ENCODE measurements around the gene CHPF2. TPM values are rescaled to one million over a fixed set of nuclear protein-coding genes. Genes with fewer than 3 reads are reported as not detected.

The CHPF2 gene
- total and polyA plus RNA-seq, 2 experiments from 2014 or later: 4.8 to 26.1 TPM

DNA sequence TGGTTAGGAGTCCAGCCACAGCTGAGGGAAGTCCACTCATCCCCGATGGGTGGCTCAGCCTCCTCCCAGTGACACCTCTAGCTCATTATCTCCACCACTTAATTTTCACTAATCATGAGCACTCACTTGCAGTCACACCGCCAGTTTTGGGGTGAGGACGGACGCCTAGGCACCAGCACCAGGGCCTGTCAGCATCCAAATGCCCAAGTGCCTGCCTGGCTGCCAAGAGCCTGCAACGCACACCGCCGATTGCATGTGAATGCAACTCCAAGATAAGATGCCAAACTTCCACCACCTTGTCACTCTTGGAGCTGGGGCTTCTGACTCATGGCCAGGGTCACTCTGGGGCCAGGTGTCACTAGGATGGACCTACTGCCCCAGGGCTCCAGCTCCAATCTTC lies 40.6 kb downstream of the CHPF2 start (continued):
- TF ChIP-seq, protein P1, sequence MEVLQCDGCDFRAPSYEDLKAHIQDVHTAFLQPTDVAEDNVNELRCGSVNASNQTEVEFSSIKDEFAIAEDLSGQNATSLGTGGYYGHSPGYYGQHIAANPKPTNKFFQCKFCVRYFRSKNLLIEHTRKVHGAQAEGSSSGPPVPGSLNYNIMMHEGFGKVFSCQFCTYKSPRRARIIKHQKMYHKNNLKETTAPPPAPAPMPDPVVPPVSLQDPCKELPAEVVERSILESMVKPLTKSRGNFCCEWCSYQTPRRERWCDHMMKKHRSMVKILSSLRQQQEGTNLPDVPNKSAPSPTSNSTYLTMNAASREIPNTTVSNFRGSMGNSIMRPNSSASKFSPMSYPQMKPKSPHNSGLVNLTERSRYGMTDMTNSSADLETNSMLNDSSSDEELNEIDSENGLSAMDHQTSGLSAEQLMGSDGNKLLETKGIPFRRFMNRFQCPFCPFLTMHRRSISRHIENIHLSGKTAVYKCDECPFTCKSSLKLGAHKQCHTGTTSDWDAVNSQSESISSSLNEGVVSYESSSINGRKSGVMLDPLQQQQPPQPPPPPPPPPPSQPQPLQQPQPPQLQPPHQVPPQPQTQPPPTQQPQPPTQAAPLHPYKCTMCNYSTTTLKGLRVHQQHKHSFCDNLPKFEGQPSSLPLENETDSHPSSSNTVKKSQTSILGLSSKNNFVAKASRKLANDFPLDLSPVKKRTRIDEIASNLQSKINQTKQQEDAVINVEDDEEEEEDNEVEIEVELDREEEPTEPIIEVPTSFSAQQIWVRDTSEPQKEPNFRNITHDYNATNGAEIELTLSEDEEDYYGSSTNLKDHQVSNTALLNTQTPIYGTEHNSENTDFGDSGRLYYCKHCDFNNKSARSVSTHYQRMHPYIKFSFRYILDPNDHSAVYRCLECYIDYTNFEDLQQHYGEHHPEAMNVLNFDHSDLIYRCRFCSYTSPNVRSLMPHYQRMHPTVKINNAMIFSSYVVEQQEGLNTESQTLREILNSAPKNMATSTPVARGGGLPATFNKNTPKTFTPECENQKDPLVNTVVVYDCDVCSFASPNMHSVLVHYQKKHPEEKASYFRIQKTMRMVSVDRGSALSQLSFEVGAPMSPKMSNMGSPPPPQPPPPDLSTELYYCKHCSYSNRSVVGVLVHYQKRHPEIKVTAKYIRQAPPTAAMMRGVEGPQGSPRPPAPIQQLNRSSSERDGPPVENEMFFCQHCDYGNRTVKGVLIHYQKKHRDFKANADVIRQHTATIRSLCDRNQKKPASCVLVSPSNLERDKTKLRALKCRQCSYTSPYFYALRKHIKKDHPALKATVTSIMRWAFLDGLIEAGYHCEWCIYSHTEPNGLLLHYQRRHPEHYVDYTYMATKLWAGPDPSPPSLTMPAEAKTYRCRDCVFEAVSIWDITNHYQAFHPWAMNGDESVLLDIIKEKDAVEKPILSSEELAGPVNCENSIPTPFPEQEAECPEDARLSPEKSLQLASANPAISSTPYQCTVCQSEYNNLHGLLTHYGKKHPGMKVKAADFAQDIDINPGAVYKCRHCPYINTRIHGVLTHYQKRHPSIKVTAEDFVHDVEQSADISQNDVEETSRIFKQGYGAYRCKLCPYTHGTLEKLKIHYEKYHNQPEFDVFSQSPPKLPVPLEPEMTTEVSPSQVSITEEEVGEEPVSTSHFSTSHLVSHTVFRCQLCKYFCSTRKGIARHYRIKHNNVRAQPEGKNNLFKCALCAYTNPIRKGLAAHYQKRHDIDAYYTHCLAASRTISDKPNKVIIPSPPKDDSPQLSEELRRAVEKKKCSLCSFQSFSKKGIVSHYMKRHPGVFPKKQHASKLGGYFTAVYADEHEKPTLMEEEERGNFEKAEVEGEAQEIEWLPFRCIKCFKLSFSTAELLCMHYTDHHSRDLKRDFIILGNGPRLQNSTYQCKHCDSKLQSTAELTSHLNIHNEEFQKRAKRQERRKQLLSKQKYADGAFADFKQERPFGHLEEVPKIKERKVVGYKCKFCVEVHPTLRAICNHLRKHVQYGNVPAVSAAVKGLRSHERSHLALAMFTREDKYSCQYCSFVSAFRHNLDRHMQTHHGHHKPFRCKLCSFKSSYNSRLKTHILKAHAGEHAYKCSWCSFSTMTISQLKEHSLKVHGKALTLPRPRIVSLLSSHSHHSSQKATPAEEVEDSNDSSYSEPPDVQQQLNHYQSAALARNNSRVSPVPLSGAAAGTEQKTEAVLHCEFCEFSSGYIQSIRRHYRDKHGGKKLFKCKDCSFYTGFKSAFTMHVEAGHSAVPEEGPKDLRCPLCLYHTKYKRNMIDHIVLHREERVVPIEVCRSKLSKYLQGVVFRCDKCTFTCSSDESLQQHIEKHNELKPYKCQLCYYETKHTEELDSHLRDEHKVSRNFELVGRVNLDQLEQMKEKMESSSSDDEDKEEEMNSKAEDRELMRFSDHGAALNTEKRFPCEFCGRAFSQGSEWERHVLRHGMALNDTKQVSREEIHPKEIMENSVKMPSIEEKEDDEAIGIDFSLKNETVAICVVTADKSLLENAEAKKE (CRISPR knock-in tag; IDR thresholded peaks at IDR 0.05): no peak
- TF ChIP-seq POLR2AphosphoS5 (IDR thresholded peaks at IDR 0.05; ENCODE audit: low read depth) (no peak), ZNF114 (CRISPR knock-in tag; IDR thresholded peaks at IDR 0.05) (no peak), STAT1 (IDR thresholded peaks at IDR 0.05; ENCODE audit: unreplicated experiment) (no peak), EZH2phosphoT487 (IDR thresholded peaks at IDR 0.05; ENCODE audit: unreplicated experiment) (no peak)

DNA sequence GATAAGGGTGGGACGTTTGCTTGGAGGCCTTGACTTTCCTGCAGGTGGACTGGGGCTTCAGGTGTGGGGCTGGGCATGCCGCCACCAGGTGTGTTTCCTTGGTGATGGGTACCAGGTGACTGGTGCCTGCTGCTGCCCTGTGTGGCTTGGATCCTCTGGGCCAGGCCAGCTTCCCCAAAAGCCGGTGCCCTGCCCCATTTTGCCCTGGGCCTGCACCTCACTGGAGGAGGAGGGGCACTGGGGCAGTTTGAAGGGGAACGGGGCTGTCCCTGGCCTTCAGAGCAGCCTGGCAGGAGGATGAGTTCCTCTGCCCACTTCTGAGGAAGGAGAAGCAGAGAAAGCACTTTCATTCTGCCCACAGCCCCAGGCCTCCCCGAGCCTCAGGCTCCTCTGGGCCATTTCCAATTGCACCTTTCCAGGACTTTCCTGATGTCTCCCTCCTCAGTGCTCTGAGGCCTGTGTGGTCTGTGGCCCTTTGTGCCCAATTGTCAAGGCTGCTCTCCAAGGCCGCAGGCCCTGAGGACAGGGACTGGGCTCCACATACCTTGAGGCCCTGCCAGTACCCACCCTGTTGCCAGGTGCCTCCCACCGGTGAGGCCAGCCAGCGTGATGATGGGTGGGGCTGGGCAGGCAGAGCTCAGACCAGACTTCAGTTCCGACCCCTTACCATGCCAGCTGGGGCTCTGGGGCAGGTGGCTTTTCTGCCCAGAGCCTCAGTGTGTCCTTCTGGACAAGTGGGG lies 41.5 kb downstream of the CHPF2 start:
- H3K79me2 ChIP-seq (replicated peaks; ENCODE audit: insufficient read depth): no peaks in the 10 kb centered on the region
- H3K36me3 ChIP-seq (ENCODE audit: insufficient read depth): no peaks in the 10 kb centered on the region
- H3K4me1 ChIP-seq (ENCODE audit: insufficient read depth): peaks cover 6% of the 10 kb centered on the region; the same call in 1 of the 2 replicates
- H3K27me3 ChIP-seq (ENCODE audit: insufficient read depth): peaks cover 21% of the 10 kb centered on the region
- peaks cover 26% of the 10 kb centered on the region for H3K27me3 Mint-ChIP-seq (ENCODE audit: insufficient read depth, low read depth, poor library complexity)
- peaks cover 14% of the 10 kb centered on the region; the same call in 2 of the 3 replicates for H3K4me1 Mint-ChIP-seq
- H4K20me1 ChIP-seq (replicated peaks; ENCODE audit: insufficient read depth): no peaks in the 10 kb centered on the region
- TF ChIP-seq CREB1 (CRISPR knock-in tag; IDR thresholded peaks at IDR 0.05; ENCODE audit: low read depth) (no peak), JUNB (IDR thresholded peaks at IDR 0.05; ENCODE audit: unreplicated experiment) (no peak), EZH2phosphoT487 (IDR thresholded peaks at IDR 0.05; ENCODE audit: unreplicated experiment) (no peak), ZNF114 (CRISPR knock-in tag; IDR thresholded peaks at IDR 0.05) (no peak)
- TF ChIP-seq, protein P2, sequence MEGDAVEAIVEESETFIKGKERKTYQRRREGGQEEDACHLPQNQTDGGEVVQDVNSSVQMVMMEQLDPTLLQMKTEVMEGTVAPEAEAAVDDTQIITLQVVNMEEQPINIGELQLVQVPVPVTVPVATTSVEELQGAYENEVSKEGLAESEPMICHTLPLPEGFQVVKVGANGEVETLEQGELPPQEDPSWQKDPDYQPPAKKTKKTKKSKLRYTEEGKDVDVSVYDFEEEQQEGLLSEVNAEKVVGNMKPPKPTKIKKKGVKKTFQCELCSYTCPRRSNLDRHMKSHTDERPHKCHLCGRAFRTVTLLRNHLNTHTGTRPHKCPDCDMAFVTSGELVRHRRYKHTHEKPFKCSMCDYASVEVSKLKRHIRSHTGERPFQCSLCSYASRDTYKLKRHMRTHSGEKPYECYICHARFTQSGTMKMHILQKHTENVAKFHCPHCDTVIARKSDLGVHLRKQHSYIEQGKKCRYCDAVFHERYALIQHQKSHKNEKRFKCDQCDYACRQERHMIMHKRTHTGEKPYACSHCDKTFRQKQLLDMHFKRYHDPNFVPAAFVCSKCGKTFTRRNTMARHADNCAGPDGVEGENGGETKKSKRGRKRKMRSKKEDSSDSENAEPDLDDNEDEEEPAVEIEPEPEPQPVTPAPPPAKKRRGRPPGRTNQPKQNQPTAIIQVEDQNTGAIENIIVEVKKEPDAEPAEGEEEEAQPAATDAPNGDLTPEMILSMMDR (conservative IDR thresholded peaks at IDR 0.05; ENCODE audit: low read depth in 2 of 2): no peak
- TF ChIP-seq, protein P3, sequence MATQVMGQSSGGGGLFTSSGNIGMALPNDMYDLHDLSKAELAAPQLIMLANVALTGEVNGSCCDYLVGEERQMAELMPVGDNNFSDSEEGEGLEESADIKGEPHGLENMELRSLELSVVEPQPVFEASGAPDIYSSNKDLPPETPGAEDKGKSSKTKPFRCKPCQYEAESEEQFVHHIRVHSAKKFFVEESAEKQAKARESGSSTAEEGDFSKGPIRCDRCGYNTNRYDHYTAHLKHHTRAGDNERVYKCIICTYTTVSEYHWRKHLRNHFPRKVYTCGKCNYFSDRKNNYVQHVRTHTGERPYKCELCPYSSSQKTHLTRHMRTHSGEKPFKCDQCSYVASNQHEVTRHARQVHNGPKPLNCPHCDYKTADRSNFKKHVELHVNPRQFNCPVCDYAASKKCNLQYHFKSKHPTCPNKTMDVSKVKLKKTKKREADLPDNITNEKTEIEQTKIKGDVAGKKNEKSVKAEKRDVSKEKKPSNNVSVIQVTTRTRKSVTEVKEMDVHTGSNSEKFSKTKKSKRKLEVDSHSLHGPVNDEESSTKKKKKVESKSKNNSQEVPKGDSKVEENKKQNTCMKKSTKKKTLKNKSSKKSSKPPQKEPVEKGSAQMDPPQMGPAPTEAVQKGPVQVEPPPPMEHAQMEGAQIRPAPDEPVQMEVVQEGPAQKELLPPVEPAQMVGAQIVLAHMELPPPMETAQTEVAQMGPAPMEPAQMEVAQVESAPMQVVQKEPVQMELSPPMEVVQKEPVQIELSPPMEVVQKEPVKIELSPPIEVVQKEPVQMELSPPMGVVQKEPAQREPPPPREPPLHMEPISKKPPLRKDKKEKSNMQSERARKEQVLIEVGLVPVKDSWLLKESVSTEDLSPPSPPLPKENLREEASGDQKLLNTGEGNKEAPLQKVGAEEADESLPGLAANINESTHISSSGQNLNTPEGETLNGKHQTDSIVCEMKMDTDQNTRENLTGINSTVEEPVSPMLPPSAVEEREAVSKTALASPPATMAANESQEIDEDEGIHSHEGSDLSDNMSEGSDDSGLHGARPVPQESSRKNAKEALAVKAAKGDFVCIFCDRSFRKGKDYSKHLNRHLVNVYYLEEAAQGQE (IDR thresholded peaks at IDR 0.05; ENCODE audit: unreplicated experiment): no peak
- TF ChIP-seq, protein P4, sequence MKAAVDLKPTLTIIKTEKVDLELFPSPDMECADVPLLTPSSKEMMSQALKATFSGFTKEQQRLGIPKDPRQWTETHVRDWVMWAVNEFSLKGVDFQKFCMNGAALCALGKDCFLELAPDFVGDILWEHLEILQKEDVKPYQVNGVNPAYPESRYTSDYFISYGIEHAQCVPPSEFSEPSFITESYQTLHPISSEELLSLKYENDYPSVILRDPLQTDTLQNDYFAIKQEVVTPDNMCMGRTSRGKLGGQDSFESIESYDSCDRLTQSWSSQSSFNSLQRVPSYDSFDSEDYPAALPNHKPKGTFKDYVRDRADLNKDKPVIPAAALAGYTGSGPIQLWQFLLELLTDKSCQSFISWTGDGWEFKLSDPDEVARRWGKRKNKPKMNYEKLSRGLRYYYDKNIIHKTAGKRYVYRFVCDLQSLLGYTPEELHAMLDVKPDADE (IDR thresholded peaks at IDR 0.05): no peak
- H3K4me2 ChIP-seq: no peak overlapping the region
- no peak overlapping the region for H3K4me3 Mint-ChIP-seq
- no peak overlapping the region for H3K27ac Mint-ChIP-seq
- ATAC-seq (no peak), DNase-seq (ENCODE audit: low spot score) (no peak)
- no peaks in the 10 kb centered on the region for H3K9me3 Mint-ChIP-seq
- H3K4me3 ChIP-seq: no peak overlapping the region
- no peaks in the 10 kb centered on the region for H3K9me2 ChIP-seq (ENCODE audit: insufficient read depth)
- no peaks in the 10 kb centered on the region for H3F3A ChIP-seq (replicated peaks; ENCODE audit: low read depth)
- H3K27ac ChIP-seq (ENCODE audit: low read depth): no peak overlapping the region
- no peak overlapping the region for H2AFZ ChIP-seq
- no peaks in the 10 kb centered on the region for H3K36me3 Mint-ChIP-seq (ENCODE audit: low read depth)

Measured in GM23338 (cell line).